ENCODE data around the gene HES7. TPM values are rescaled to one million over a fixed set of nuclear protein-coding genes. Genes with fewer than 3 reads are reported as not detected.

Gene HES7
- total RNA-seq, 1 donor from 2014 or later: 0.46 TPM

DNA sequence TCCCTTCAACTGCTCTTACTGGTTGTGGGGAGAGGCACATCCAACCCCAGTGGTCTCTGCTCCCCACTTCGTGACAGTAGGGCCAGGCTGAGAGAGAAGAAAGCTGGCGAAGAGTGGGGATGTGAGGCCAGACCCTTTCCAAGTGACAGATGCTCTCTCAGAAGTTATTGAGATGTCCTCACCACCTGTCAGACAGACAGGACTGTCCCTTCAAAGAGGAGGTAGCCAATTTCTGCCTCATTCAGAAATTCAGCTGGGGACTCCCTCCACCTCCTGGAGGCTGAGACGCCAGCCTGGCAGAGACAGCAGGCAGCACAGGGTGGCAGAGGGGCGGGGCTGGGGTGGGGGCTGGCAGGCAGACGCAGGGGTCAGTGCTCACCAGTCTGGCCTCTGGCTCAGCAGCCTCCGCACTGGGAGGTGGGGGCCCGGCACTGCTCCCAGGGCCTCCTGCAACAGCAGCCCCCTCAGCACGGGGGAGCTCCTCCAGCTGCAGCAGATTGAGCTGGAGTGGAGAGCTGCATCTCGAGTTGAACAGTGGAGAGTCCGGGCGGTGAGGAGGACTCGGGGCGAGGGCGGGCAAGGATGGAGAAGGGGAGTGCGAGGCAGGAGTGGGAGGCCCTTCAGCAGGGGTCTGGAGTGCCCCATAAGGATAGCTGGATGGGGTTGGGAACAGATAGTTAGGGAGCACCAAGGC is 19.1 kb upstream of the HES7 start:
- Mint-ChIP-seq H3K27ac (no peak overlapping the region), H3K4me1 (ENCODE audit: unreplicated experiment) (no peaks in the 10 kb centered on the region), H3K9me3 (no peaks in the 10 kb centered on the region), H3K4me3 (no peak overlapping the region), H3K27me3 (no peaks in the 10 kb centered on the region), H3K36me3 (no peaks in the 10 kb centered on the region)
- TF ChIP-seq, protein P1, sequence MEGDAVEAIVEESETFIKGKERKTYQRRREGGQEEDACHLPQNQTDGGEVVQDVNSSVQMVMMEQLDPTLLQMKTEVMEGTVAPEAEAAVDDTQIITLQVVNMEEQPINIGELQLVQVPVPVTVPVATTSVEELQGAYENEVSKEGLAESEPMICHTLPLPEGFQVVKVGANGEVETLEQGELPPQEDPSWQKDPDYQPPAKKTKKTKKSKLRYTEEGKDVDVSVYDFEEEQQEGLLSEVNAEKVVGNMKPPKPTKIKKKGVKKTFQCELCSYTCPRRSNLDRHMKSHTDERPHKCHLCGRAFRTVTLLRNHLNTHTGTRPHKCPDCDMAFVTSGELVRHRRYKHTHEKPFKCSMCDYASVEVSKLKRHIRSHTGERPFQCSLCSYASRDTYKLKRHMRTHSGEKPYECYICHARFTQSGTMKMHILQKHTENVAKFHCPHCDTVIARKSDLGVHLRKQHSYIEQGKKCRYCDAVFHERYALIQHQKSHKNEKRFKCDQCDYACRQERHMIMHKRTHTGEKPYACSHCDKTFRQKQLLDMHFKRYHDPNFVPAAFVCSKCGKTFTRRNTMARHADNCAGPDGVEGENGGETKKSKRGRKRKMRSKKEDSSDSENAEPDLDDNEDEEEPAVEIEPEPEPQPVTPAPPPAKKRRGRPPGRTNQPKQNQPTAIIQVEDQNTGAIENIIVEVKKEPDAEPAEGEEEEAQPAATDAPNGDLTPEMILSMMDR (conservative IDR thresholded peaks at IDR 0.05): no peak
- peak; percentile 65 for DNase-seq (ENCODE audit: extremely low spot score, unreplicated experiment)

DNA sequence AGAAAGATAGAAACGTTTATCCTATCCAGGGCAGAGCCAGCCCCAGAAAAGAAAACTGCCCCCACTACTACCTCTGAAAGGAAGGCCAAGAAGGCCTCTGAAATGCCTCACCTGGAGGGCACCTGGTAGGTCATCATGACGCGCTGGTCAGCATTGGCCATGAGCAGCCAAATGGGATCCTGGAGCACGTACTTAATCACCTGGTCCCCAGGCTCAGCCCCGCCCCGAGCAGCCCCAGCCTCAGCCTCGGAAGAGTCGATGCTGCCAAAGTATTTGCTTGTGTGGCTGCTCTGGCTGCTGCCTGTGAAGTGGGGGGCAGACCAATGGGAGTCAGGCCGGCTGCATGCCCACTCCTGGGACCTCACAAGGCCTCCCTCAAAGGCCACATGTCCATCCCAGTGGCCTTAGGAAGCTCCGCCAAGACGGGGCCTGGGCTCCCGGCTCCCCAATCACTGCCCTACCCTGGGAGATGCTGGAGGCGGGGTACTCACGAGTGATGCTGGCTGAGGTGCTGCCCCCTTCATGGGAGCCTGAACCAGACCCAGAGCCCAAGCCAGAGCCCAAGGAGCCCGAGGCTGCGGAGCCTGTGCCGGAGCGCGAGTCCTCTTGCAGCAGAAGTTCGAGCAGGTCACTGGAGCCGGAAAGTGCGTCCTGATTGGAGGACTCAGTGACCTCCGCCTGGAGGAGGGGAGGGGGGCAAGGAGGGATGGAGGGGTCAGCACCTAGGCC is 18.4 kb upstream of the HES7 start:
- DNase-seq (ENCODE audit: extremely low spot score, unreplicated experiment): no peak
- TF ChIP-seq, protein P1 (conservative IDR thresholded peaks at IDR 0.05): no peak
- Mint-ChIP-seq H3K4me1 (ENCODE audit: unreplicated experiment) (no peaks in the 10 kb centered on the region), H3K9me3 (no peaks in the 10 kb centered on the region), H3K27ac (no peak overlapping the region), H3K4me3 (no peak overlapping the region), H3K36me3 (no peaks in the 10 kb centered on the region), H3K27me3 (no peaks in the 10 kb centered on the region)

DNA sequence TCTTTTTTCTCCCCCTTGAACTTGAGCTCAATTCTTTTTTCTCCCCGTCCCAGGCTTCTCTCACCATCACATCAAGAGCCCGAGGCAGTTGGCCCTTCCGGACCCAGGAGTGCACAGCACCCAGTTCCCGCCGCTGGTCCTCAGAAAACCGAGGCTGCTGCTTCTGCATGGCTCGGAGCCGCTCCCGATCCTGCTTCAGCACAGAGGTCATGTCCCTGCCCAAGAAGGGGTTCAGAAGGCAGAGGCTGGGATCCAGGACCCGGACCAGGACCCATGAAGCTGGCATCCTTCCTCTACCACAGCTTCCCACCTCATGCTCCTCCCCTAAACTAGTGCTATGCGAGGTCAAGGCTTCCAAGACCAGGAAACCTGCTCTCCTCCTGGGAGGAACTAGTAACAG is 17.8 kb upstream of the HES7 start:
- H3K27me3 Mint-ChIP-seq: no peaks in the 10 kb centered on the region
- DNase-seq (ENCODE audit: extremely low spot score, unreplicated experiment): no peak
- H3K36me3 Mint-ChIP-seq: no peaks in the 10 kb centered on the region
- TF ChIP-seq, protein P1 (conservative IDR thresholded peaks at IDR 0.05): no peak
- no peak overlapping the region for H3K4me3 Mint-ChIP-seq
- no peaks in the 10 kb centered on the region for H3K4me1 Mint-ChIP-seq (ENCODE audit: unreplicated experiment)
- H3K9me3 Mint-ChIP-seq: no peaks in the 10 kb centered on the region
- no peak overlapping the region for H3K27ac Mint-ChIP-seq

DNA sequence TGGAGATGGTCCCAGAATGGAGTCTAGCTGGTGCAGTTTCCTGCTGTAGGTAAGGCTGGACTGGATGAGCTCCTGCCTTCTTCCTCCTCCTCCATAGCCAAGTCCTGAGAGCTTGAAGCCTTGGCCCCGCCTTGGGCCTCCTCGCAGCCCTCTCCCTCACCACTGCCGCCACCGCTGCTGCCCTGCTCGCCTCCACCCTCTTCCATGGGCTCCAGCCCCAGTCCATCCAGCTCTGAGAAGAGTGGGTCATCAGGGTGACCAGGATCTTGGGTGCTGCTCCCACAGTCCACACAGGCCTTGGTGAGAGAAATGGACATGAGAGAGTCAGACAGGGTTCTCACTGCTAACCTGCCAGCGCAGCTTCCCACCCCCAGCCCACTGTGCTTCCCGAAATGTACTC is 17.1 kb upstream of the HES7 start:
- H3K9me3 Mint-ChIP-seq: no peaks in the 10 kb centered on the region
- TF ChIP-seq, protein P1 (conservative IDR thresholded peaks at IDR 0.05): no peak
- H3K27me3 Mint-ChIP-seq: no peaks in the 10 kb centered on the region
- H3K4me3 Mint-ChIP-seq: no peak overlapping the region
- DNase-seq (ENCODE audit: extremely low spot score, unreplicated experiment): no peak
- no peak overlapping the region for H3K27ac Mint-ChIP-seq
- no peaks in the 10 kb centered on the region for H3K4me1 Mint-ChIP-seq (ENCODE audit: unreplicated experiment)
- H3K36me3 Mint-ChIP-seq: no peaks in the 10 kb centered on the region

DNA sequence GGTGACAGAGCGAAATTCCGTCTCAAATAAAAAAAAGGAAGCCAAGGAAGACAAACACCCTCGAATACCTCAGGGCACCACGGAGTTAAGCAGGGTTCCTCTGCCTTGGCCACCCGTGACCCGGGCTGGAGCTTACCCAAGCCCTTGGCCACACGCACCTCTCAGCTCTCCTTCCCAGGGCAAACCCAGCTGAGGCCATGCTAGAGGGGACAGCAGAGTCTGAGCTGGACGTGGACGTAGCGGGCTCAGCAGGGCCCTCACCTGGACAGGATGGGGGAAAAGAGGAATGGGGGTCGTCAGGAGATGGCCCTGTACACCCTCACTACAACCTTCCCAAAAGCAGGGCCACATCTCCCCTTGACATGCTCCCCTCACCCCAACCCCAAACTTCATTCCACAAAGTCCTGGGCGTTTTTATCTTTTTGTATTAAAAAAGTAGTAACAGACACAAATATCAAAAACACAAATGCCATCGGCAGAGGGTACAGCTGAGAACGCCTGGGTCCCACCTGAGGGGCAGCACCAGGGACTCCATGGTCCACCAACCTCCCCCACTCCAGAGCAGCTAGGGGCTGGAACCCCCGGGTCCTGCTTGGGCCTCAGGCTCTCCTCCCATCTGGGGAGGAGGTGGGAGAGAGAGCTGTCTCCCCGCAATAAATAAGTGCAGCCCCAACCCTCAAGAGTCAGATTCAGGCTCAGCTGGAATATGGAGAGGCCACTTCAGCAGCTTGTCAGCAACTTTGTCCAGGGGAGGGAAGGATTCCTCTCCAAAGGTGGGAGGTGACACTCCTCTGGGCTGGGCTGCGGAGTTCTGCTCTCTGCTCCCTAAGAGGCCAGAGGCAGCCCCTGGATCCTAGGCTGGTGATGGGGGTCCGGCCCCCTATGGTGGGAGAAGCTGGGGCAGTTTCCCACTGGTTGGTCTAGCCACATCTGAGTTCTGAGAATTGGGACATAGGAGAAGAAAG is 16.4 kb upstream of the HES7 start:
- Mint-ChIP-seq H3K27me3 (no peaks in the 10 kb centered on the region), H3K4me3 (no peak overlapping the region), H3K27ac (no peak overlapping the region), H3K9me3 (no peaks in the 10 kb centered on the region), H3K4me1 (ENCODE audit: unreplicated experiment) (no peaks in the 10 kb centered on the region), H3K36me3 (no peaks in the 10 kb centered on the region)
- DNase-seq (ENCODE audit: extremely low spot score, unreplicated experiment): no peak
- TF ChIP-seq, protein P1 (conservative IDR thresholded peaks at IDR 0.05): no peak

Measured in type B pancreatic cell (in vitro differentiated cells).